GM21619 (cell line): ENCODE data around the gene MCRIP1.

ENCODE experiments used
- ATAC-seq: cut with Tn5 transposase; IDR thresholded peaks from one replicate; pipeline ENCODE4 v1.9.1; 2021; ENCODE audit not compliant: unreplicated experiment

MCRIP1 gene

GRCh38 chr17:81821603-81822311 is 11.3 kb downstream of the MCRIP1 start:
- no peak for ATAC-seq

- no peak for ATAC-seq
These were observed 11.9 kb downstream of the MCRIP1 start for GRCh38 chr17:81821147-81821546.

GRCh38 chr17:81819708-81820107 is 13.4 kb downstream of the MCRIP1 start:
- ATAC-seq, result no peak

GRCh38 chr17:81817758-81818147 is 15.3 kb downstream of the MCRIP1 start:
- no peak for ATAC-seq

GRCh38 chr17:81815646-81815986 is 17.5 kb downstream of the MCRIP1 start:
- ATAC-seq, result no peak

GRCh38 chr17:81814748-81815645 is 18.1 kb downstream of the MCRIP1 start:
- ATAC-seq, result no peak

GRCh38 chr17:81813861-81814683 is 19.0 kb downstream of the MCRIP1 start:
- ATAC-seq, result no peak

GRCh38 chr17:81813371-81813684 is 19.8 kb downstream of the MCRIP1 start:
- no peak for ATAC-seq

- no peak for ATAC-seq
These were observed 20.3 kb downstream of the MCRIP1 start for GRCh38 chr17:81812571-81813370.

- no peak for ATAC-seq
These were observed 21.2 kb downstream of the MCRIP1 start for GRCh38 chr17:81811705-81812570.

GRCh38 chr17:81810892-81811704 is 22.0 kb downstream of the MCRIP1 start:
- no peak for ATAC-seq

- ATAC-seq, result no peak
These were observed 22.6 kb downstream of the MCRIP1 start for GRCh38 chr17:81810476-81810875.

GRCh38 chr17:81809556-81809998 is 23.5 kb downstream of the MCRIP1 start:
- ATAC-seq, result no peak

GRCh38 chr17:81808778-81809555 is 24.1 kb downstream of the MCRIP1 start:
- ATAC-seq, result no peak

- no peak for ATAC-seq
These were observed 25.3 kb downstream of the MCRIP1 start for GRCh38 chr17:81807839-81808238.

- no peak for ATAC-seq
These were observed 25.8 kb downstream of the MCRIP1 start for GRCh38 chr17:81807210-81807719.

GRCh38 chr17:81806461-81807209 is 26.5 kb downstream of the MCRIP1 start:
- no peak for ATAC-seq
